NCI-H1105 (cell line): ENCODE measurements around the gene GSG1.
A peak's percentile ranks its signal among the peaks of the same experiment; 100 is the strongest.
"Not testable (repeated sequence)": the region's sequence is repeated elsewhere in the genome, so short reads cannot be mapped to it uniquely, and the experiment has no call there.

Source experiments
- DNase-seq: peaks from one replicate; lab custom pipeline; 2025; lab: John Stamatoyannopoulos, UW

The GSG1 gene

DNA sequence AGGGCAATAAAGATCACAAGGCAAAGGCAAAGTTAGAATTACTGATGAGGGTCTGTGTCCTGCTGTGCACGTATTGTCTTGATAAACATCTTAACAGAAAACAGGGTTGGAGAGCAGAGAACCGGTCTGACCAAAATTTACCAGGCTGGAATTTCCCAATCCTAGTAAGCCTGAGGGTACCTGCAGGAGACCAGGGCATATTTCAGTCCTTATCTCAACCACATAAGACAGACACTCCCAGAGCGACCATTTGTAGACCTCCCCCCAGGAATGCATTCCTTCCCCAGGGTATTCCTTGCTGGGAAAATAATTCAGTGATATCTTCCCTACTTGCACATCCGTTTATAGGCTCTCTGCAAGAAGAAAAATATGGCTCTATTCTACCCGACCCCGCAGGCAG lies 49.9 kb downstream of the GSG1 start:
- not testable (repeated sequence) for DNase-seq

DNA sequence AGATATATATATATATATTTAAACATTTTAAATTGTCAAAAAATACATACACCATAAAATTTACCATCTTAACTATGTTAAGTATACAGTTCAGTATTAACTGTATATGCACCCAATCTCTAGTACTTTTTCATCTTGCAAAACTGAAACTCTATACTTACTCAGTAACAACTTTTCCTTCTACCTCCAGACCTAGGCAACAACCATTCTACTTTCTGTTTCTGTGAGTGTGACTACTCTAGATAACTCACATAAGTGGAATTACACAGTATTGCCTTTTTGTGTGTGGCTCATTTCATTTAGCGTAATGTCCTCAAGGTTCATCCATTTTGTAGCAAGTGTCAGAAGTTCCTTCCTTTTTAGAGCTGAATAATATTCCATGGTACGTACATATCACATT lies 51.0 kb downstream of the GSG1 start:
- DNase-seq, result no peak

DNA sequence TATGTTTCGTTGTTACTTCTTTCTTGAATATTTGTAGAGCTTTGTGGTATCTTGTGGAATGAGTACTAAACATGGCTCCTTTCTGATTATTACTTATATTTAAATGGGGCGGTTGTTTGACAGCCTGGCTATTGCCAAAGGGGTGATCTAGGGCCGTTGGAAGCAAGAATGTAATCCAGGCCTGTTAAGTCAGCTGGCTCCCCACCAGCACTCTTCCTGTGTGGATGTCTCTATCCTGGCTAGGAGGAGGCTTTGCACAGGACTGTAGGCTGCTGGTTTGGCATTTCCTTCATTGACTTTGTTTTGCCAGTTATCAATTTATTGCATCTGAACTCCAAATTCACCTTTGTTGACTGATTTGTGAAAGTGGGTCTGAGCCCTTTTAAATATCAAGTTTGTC lies 53.7 kb downstream of the GSG1 start:
- no peak for DNase-seq

DNA sequence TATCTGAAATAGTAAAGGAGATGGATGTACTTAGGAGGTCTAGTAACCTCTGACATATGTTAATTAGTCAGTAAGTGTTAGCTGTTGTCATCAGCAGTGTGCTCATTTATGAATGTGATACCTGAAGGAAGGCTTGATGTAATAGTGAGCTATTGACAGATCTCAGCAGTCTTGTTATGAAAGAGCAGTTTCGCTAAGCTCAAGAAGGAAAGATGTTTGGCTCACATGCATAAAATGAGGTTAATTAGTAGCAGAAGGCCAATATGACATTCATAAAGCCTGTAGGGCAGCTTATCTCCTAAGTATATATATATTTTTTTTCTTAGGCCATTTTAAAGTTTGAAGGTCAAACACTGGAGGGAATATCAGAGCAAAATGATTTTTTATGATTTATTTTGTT lies 56.5 kb downstream of the GSG1 start:
- no peak for DNase-seq

DNA sequence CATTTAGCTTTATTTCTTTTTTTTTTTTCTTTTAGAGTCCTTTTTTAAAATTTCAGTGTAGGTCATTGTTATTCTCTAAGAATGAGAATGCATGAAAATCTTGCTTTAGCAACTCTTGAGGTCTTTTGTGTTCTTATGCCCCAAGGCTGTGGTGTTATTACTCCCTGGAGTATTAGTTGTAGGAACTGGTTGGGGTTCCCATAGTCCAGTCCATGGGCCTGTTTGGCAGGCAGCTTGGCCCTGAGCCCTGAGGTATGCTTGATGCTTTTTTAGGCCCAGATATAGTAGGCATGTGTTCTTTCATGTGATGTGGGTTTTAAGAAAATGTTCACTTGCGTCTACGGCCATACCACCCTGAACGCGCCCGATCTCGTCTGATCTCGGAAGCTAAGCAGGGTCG lies 57.7 kb downstream of the GSG1 start:
- DNase-seq, result no peak

DNA sequence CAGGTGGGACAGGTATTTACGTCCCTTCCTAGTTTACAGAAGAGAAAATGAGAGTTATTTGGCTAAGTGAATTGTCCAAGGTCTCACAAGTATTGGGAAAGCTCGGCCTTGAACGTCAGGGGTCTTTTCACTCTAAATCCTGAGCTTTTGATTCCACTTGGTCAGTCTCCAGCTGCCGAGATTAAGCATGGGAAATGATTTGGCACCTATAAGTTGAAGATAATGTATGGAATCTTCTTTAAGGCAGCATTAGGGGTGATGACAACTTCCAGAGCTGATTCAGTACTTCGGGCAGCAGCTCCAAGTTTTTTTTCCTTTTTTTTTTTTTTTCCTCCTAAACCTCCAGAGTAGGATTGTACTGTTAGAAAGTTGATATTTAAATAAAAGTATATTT lies 58.6 kb downstream of the GSG1 start:
- no peak for DNase-seq

DNA sequence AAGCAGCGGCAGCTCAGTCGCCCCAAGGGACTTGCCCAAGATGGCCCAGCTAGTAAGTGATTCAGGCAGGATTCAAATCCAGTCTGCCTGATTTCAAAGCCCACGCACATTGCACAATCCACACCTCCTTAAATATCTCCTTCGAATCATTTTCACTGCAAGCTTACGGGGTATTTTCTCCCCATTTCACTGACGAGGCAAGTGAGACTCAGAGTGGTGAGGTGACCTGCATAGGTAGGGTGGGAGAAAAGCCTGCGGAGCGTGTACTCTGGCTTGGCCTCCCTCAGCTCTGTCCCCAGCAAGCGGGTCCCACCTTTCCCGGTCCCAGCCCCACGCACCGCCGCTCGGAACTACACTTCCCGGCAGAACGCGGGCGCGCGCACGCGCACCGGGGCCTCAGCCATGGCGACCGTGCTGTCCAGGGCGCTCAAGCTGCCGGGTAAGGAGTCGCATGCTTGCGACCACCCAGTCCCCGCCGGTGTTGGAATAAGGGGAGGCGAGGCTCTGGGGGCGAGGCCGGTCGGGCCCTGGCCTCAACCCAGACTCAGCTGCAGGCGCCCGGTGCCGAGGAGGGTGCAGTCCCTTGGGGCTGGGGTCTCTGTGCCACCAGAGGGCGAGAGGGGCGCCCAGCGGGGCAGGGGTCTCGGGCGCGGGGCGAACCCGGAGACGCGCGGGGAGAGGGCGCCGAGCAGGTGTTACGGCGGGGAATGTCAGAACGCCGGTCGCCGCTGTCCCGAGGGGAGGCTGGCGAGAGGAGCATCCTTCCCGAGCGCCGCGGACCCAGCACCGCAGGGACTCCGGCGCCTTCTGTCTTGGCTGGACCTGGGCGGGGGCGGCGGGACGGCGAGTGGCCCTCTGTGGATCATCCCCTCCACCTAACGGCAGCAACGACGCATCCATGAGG lies 59.2 kb downstream of the GSG1 start, which contains the start of gene FAM234B:
Gene FAM234B, plus strand, starts transcription at position 380 of the 904 bp plus-strand sequence. Its CDS starts 23 bp downstream, at position 403.
- DNase-seq, result peak; percentile 79

DNA sequence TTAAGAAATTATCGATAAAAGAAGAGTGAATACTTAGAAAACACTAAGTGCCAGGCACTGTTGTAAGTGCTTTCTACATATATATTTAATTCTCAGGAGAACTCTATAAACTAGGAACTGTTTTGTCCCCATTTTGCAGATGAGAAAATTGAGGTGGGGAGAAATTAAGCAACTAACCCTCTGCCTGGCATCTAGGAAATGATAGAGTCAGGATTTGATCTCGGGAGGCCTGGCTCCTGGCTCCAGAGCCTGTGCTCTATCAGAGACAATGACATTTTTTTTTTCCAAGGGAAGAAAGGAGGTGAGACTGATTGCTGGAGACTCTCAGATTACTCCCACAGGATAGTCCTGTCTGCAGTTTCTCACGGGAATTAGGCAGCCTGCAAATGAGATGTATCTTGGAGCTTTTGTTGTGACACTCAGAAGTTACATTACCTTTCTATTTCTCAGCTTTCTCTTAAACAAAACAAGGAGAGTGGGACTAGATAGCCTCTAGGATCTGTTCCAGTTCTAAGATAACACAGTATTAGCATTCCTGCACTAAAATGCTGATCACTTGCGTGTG lies 60.7 kb downstream of the GSG1 start:
- DNase-seq, result no peak

DNA sequence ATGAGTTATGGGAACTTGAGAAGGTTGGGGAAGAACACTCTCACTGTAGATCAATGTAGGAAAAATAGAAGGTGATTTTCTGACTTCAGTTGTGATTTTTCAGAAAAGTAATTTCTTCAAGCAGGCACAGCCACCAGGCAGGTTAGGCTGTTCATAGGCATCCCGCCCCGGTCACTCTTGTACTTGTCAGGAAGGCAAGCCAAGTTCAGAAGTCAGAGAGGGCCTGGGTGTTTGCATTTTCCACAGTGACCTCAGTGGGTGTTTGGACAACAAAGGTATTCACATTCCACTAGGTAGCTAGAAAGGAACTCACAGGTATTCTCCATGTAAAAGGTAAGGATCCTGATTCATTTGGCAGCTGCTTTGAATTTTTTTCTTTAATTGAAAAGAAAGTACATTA lies 62.2 kb downstream of the GSG1 start:
- DNase-seq, result no peak

DNA sequence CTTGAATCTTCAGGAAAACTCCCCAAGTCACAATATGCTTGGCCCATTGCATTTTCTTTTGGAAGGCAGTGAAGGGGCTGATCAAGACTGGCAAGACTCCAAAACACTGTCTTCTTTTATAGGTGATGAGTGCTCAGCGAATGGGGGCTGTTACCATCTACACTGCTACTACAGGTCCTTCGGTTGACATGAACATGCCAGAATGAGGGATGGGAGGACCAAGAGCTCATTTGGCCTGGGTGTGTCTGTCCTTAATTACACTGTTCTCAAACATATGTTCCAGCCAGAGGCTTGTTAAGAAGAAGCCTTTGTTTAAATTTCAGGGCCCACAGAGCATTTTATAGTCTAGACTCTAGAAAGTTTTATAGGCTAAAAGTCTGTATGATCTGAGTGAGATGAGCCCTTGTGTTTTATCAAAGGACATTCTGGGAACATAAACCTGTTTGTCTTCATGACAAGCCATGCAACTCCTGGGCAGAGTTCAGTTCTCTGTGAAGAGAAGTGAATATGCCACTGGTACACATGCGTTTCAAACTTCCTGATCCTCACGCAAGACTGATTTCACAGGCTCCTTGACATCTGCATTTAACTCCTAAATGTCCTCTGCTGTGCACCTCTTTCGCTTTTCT lies 64.0 kb downstream of the GSG1 start:
- peak; percentile 3 for DNase-seq

DNA sequence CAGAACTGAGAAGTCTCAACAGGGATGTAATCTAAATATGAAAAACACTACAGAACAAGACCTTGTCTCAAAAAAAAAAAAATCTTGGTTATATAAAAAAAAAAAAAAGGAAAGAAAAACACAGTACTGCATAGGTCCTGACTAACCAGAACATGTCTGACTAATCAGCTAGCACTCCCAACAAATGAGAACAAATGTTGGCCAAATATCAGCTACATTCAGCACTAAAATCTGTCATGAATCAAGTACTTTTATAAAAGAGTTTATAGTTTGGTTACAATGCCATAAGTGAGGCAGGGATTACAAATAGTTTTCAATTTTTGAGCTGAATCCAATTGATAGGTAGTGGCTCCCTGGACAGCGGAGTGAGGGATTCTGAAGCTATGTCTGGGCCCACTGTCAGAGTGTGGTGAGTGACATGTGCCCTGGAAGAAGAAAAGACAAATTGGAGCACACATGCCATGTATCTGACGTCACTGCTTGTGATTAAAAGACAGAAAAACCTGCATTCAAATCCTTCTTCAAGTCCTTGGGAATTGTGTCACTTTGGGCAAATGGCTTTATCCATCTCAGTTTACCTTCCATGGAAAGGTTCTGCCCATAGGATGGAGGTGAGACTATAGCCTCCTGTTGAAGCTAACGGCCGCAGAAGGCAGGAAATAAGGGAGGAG lies 64.8 kb downstream of the GSG1 start:
- no peak for DNase-seq

DNA sequence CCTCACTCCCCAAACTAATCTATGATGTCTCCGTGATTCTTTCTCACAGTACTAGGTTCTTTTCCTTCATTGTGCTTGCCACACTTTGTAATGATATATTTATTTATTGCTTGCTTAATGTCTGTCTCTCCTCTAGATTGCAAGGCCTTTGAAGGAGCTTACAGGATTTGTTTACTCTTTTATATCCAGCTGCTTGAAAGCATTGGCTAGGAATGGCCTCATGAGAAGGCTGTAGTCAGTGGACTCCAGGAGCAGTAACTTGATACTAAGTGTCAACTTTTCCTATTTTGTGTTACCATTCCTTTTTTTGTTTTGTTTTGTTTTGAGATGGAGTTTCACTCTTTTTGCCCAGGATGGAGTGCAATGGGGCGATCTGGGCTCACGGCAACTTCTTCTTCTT lies 66.6 kb downstream of the GSG1 start:
- DNase-seq, result no peak

DNA sequence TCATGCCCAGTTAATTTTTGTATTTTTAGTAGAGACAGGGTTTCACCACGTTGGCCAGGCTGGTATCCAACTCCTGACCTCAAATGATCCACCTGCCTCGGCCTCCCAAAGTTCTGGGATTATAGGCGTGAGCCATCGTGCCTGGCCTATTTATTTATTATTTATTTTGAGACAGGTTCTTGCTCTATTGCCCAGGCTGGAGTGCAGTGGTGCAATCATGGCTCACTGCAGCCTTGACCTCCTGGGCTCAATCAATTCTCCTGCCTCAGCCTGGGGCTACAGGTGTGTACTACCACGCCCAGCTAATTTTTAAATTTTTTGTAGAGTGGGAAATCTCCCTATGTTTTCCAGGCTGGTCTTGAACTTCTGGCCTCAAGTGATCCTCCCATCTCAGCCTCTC lies 68.1 kb downstream of the GSG1 start:
- DNase-seq, result not testable (repeated sequence)
